ENCODE results near the gene IP6K3.

GRCh38 chr6:33710296-33711121 lies 36.2 kb downstream of the IP6K3 start:
- TF ChIP-seq, protein P1, sequence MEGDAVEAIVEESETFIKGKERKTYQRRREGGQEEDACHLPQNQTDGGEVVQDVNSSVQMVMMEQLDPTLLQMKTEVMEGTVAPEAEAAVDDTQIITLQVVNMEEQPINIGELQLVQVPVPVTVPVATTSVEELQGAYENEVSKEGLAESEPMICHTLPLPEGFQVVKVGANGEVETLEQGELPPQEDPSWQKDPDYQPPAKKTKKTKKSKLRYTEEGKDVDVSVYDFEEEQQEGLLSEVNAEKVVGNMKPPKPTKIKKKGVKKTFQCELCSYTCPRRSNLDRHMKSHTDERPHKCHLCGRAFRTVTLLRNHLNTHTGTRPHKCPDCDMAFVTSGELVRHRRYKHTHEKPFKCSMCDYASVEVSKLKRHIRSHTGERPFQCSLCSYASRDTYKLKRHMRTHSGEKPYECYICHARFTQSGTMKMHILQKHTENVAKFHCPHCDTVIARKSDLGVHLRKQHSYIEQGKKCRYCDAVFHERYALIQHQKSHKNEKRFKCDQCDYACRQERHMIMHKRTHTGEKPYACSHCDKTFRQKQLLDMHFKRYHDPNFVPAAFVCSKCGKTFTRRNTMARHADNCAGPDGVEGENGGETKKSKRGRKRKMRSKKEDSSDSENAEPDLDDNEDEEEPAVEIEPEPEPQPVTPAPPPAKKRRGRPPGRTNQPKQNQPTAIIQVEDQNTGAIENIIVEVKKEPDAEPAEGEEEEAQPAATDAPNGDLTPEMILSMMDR (IDR thresholded peaks at IDR 0.05): no peak
- no peak for TF ChIP-seq POLR2A (IDR thresholded peaks at IDR 0.05)
